GM23338 (cell line): ENCODE measurements around the gene ALPP.

ENCODE experiments used
- EZH2 ChIP-seq: fragments of 200-600 bp; sonication (generic); IDR thresholded peaks from one replicate; pipeline ENCODE4 v1.8.0; 2017; ENCODE audit warnings: antibody characterized with exemption, mild to moderate bottlenecking, low read depth; ENCODE audit not compliant: unreplicated experiment
- JUNB ChIP-seq: IDR thresholded peaks from one replicate; pipeline ENCODE4 v1.6.1; 2016; ENCODE audit warnings: antibody characterized with exemption; ENCODE audit not compliant: unreplicated experiment
- POLR2AphosphoS5 ChIP-seq: IDR thresholded peaks from 2 replicates; pipeline ENCODE4 v1.6.1; 2016; ENCODE audit warnings: antibody characterized with exemption, low read depth
- REST ChIP-seq: IDR thresholded peaks from one replicate; pipeline ENCODE4 v1.6.1; 2018; ENCODE audit warnings: antibody characterized with exemption; ENCODE audit not compliant: unreplicated experiment
- STAT1 ChIP-seq: IDR thresholded peaks from one replicate; pipeline ENCODE4 v1.6.1; 2016; ENCODE audit warnings: antibody characterized with exemption; ENCODE audit not compliant: unreplicated experiment
- TF ChIP-seq, protein P1 (sequence below): IDR thresholded peaks from 2 replicates; pipeline ENCODE4 v1.6.1; 2016; ENCODE audit warnings: antibody characterized with exemption
- TF ChIP-seq, protein P2 (sequence below), 2 experiments: fragments of 200-600 bp in 1 of 2; sonication (generic) in 1 of 2; conservative IDR thresholded peaks; 2 replicates each; pipeline versions ENCODE4 v1.5.1 to v1.6.1; 2016 to 2017; ENCODE audit warnings: antibody characterized with exemption in 2 of 2, low read depth in 2 of 2, mild to moderate bottlenecking in 2 of 2, moderate library complexity in 1 of 2

DNA sequence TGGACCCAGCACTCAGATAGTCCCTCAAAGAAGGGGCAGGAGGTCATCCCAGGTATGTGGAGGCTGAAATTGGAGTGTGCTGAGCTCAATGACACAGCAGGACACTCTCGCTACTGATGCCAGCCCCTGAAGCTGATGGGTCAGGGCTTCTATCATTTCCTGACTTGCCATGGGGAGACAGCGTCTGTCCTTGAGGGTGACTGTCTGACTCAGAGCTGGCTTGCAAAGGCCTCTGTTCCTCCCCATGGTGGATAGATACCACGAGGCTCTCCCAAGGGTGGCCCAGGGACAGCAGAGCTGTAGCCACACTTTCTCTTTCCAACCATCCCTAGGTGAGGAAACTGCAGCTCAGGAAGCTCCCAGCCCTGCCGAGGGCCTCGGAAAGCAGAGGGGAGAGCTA lies 38.9 kb downstream of the ALPP start:
- TF ChIP-seq REST (no peak), EZH2 (no peak), JUNB (no peak), STAT1 (no peak), POLR2AphosphoS5 (no peak)
- TF ChIP-seq, protein P1, sequence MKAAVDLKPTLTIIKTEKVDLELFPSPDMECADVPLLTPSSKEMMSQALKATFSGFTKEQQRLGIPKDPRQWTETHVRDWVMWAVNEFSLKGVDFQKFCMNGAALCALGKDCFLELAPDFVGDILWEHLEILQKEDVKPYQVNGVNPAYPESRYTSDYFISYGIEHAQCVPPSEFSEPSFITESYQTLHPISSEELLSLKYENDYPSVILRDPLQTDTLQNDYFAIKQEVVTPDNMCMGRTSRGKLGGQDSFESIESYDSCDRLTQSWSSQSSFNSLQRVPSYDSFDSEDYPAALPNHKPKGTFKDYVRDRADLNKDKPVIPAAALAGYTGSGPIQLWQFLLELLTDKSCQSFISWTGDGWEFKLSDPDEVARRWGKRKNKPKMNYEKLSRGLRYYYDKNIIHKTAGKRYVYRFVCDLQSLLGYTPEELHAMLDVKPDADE = no peak
- TF ChIP-seq, protein P2, sequence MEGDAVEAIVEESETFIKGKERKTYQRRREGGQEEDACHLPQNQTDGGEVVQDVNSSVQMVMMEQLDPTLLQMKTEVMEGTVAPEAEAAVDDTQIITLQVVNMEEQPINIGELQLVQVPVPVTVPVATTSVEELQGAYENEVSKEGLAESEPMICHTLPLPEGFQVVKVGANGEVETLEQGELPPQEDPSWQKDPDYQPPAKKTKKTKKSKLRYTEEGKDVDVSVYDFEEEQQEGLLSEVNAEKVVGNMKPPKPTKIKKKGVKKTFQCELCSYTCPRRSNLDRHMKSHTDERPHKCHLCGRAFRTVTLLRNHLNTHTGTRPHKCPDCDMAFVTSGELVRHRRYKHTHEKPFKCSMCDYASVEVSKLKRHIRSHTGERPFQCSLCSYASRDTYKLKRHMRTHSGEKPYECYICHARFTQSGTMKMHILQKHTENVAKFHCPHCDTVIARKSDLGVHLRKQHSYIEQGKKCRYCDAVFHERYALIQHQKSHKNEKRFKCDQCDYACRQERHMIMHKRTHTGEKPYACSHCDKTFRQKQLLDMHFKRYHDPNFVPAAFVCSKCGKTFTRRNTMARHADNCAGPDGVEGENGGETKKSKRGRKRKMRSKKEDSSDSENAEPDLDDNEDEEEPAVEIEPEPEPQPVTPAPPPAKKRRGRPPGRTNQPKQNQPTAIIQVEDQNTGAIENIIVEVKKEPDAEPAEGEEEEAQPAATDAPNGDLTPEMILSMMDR (conservative IDR thresholded peaks at IDR 0.05; ENCODE audit: low read depth in 2 of 2) = no peak
